GM06990 (cell line): ENCODE results near the gene SP9.

Experiments used
- DNase-seq: peaks from one replicate; pipeline ENCODE4 v3.0.0-alpha.2; 2011; ENCODE audit not compliant: insufficient read length; ENCODE audit errors: extremely low read depth
- H3K27me3 ChIP-seq: replicated peaks from 2 replicates; pipeline ENCODE4 v1.6.0; 2011; ENCODE audit warnings: low read length; ENCODE audit not compliant: control insufficient read depth, insufficient read depth
- H3K36me3 ChIP-seq: 2 replicates; pipeline ENCODE4 v1.5.1; 2011; ENCODE audit warnings: low read length; ENCODE audit not compliant: control insufficient read depth, insufficient read depth
- H3K4me3 ChIP-seq: replicated peaks from 2 replicates; pipeline ENCODE4 v1.5.1; 2011; ENCODE audit warnings: low read depth, mild to moderate bottlenecking, control low read depth, low read length
- TF ChIP-seq, protein P1 (sequence below): IDR thresholded peaks from 2 replicates; pipeline ENCODE4 v1.5.1; 2011; ENCODE audit warnings: low read length, control low read depth, mild to moderate bottlenecking, inconsistent platforms; ENCODE audit not compliant: insufficient read depth, poor library complexity, severe bottlenecking

SP9 gene

DNA sequence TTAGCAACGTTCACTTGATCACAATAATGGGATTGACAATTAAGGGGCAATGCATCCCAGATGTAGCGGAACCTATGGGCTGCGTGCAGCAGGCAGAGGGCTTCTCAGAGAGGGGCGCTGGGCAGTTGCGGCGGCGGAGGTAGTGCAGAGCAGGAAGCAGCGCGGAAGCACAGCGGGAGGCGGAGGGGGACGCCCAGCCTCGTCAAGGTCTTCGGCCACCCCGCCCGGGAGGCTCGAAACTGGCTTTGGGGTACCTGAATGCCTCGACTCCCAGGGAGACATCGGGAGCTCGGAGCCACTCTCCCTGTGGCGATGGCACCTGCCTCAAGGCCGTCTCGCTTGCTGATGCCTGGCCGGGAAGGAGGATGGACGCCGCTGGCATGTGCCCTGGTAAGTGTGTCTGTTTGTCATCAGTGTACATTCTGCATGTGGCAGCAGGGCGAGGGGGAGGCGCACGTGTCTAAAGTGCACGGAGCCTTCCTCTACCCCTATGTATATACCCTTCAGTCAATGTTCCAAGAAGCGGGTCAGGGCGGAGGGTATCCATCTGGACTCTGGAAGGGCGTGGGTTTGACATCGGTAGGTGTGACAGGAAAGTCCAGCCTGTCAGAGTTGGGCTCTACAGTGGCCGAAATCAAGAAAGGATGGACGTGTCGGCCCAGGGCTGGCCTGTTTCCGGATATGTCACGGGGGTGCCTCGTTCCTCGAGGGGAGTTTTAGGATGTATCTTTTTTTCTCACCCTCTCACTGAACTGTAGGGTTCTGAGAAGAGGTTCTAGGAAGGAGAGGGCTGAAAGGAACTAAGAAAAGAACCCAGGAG, 7.5 kb upstream of the SP9 start:
- Histone ChIP-seq H3K4me3 (peak overlapping the region; percentile 63), H3K27me3 (peaks cover 4% of the 10 kb centered on the region), H3K36me3 (no peaks in the 10 kb centered on the region)
- DNase-seq, result peak; percentile 28
- TF ChIP-seq, protein P1, sequence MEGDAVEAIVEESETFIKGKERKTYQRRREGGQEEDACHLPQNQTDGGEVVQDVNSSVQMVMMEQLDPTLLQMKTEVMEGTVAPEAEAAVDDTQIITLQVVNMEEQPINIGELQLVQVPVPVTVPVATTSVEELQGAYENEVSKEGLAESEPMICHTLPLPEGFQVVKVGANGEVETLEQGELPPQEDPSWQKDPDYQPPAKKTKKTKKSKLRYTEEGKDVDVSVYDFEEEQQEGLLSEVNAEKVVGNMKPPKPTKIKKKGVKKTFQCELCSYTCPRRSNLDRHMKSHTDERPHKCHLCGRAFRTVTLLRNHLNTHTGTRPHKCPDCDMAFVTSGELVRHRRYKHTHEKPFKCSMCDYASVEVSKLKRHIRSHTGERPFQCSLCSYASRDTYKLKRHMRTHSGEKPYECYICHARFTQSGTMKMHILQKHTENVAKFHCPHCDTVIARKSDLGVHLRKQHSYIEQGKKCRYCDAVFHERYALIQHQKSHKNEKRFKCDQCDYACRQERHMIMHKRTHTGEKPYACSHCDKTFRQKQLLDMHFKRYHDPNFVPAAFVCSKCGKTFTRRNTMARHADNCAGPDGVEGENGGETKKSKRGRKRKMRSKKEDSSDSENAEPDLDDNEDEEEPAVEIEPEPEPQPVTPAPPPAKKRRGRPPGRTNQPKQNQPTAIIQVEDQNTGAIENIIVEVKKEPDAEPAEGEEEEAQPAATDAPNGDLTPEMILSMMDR, result no peak

DNA sequence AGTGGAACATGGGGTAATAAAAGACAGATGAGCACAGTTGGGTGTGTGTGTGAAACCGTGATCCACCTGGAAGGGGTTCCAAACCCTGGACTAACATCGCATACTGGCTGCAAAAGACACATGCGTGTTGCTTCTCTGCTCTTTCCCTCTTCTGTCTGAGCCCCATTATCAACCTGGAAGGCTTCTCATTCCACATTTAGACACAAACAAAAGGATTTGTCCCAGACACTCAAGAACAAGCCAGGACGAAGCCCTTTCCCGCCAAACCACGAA, 7.0 kb upstream of the SP9 start:
- peaks cover 4% of the 10 kb centered on the region for H3K27me3 ChIP-seq
- H3K4me3 ChIP-seq, result no peak overlapping the region
- H3K36me3 ChIP-seq, result no peaks in the 10 kb centered on the region
- TF ChIP-seq, protein P1, result no peak
- no peak for DNase-seq

DNA sequence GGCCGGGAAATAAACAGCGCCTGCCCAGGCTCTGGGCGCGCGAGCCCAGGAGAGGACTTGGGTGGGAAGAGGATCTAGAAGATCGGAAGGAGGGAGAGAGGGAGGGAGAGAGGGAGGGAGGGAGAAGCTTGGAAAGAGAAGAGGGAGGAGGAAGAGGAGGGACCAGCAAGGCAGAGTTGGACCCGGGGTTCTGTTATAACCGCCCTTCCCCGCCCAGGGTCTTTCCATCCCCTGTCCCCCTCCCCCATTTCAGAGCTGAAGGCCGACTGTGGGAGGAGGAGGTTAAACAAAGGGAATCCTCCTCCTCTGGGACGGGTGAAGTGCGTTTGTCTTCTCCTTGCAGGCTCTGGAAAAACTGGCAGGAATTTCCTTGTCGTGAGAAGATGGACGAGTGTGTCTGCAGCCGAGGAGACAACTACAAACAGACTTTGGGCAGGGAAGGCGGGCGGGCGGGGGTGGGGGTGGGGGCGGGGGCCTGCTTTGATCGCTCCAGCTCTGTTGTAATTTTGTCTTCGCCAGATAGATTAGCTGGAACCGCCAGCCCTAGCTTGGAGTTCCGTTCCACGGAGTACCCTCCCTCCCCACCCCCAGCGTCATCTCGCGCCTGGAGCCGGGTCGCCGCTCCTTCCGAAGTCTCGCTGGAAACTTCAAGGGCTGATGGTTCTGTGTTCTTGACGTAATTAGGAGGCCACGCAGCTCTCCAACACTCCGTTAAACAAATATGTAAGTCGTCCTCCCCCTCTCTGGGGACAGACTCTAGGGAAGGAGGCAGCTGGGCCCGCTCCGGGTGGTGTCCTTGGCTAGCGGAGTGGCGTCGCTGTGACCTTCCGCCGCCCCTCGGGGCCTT, 6.4 kb upstream of the SP9 start:
- Histone ChIP-seq H3K36me3 (no peaks in the 10 kb centered on the region), H3K4me3 (no peak overlapping the region), H3K27me3 (peaks cover 4% of the 10 kb centered on the region)
- DNase-seq, result peak; percentile 15
- TF ChIP-seq, protein P1, result no peak

DNA sequence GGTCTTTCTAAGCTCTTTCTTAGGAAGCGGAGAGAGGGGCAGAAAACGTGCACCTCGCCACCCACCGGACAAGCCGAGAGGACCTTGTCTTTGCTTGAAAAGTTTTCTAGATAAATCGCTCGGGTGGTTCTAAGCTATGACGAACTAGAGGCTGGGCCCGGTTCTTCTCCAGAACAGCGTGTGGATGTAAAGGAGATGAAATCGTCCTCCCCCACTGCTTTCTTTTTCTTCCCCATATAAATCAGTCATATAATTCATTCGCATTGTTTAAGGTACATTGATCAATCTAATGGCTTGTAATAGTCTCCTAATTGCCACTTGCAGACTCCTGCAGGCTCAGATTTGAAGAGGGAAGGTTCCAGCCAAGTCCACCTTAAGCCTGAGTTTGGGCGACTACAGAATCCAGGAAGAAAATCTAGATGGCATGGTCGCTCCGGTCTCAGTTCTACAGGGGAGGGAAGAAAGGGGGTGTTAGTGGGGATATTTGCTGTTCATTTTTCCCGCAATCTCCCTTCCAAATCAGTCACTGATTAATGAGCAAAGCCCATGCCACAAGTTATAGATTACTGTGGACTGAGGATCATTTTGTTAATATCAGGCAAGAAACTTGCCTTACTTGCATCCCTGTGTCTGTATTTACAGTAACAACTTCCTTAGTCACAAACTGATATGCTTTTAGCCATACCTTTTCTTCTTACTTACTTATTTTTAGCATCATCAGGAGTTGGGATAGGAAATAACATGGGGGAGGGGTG, 5.6 kb upstream of the SP9 start:
- TF ChIP-seq, protein P1, result no peak
- Histone ChIP-seq H3K4me3 (no peak overlapping the region), H3K36me3 (no peaks in the 10 kb centered on the region), H3K27me3 (peaks cover 4% of the 10 kb centered on the region)
- no peak for DNase-seq

DNA sequence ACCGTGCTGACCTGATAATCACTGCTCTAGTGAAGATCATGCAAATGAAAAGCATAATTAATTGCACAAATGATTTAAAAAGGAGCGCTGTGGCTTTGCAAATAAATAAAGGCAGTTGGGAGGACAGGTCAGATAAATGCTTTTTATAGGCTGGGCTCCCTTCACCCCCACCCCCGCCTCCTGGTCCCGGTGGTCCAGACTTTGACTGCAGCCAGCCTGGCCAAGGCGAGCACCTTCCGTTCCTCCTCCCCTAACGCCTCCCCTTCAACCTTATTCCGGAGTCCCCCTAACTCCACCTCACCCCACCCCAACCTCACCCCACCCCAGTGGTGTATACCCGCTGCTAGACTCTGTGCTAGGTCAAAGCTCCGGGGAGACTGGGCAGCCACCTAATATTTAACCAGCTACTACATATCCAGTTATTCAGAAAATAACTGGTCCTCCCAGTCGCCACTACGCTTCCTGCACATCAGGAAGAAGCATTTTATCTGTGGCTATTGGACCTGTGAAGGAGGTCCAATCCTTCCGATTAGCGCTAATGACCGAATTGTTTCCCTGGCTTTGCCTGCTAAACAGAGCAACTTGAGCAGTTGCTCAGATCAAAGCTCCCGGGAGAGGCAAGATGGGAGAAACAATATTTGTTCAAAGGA, 3.7 kb upstream of the SP9 start:
- no peaks in the 10 kb centered on the region for H3K36me3 ChIP-seq
- H3K27me3 ChIP-seq, result peaks cover 6% of the 10 kb centered on the region
- TF ChIP-seq, protein P1, result no peak
- no peak overlapping the region for H3K4me3 ChIP-seq
- DNase-seq, result no peak
